ENCODE measurements around the gene GJC2. TPM values are rescaled to one million over a fixed set of nuclear protein-coding genes. Genes with fewer than 3 reads are reported as not detected.

The GJC2 gene
- total and polyA plus RNA-seq, 10 of the 15 experiments (the other 5 are each of a cell fraction or from before 2014, with no cell fraction given), result 0.04 to 0.44 (median 0.07) TPM; not detected in 4

DNA sequence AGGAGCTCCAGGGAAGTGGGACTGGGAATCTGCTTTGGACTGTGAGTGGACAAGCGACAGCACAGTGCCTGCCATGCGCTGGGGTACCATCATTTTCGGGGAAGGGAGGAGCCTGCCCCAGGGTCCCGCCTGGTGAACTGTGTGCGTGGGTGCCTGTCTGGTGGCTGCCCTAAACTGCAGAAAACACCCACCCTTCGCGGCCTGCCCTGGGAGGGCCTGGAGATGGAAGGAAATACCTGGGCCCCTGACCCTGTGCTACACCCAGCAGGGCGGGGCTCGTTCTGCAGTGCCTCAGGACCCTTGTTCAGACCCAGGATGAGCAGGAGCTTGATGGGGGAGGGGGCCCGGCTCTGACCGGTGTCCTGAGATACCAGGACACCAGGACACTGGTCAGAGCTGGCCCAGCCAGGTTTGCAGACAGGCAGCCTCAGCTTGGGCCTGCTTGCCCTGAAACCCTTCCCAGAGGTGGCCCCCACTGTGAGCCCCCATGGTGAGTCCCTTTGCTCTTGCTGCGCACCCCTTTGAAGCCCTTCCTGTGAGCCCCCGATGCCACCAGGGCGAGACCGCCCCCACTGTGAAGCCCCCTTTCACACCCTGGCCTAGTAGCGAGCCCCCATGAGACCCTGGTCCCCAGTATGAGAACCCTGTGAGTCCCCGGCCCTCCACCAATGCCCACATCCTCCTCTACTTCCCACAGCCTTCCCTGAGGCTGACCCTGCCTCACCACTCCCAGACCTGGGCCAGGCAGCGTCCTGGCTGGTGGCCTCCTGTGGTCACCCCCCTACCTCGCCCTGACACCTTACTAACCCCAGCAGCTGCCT, 2.6 kb downstream of the GJC2 start:
- Histone ChIP-seq H3K79me2 (ENCODE audit: control insufficient read depth, insufficient read depth, low read length) (no peaks in the 10 kb centered on the region), H3K9me3 (replicated peaks; ENCODE audit: control insufficient read depth, insufficient read depth, low read length) (no peaks in the 10 kb centered on the region), H4K20me1 (ENCODE audit: control insufficient read depth, insufficient read depth) (no peaks in the 10 kb centered on the region), H2AFZ (ENCODE audit: control insufficient read depth, low read depth, low read length) (no peak overlapping the region), H3K9ac (ENCODE audit: control insufficient read depth, insufficient read depth, low read length) (no peak overlapping the region), H3K4me3 (no peak overlapping the region), H3K36me3 (ENCODE audit: control insufficient read depth in 2 of 2, insufficient read depth in 2 of 2, low read length in 1 of 2) (peaks cover 0 to 12% of the 10 kb centered on the region in 2 experiments; a peak in 2 of 4 replicates), H3K27ac (ENCODE audit: control insufficient read depth, insufficient read depth) (no peak overlapping the region), H3K4me1 (ENCODE audit: control insufficient read depth, insufficient read depth, low read length) (no peaks in the 10 kb centered on the region), H3K4me2 (ENCODE audit: control insufficient read depth, insufficient read depth) (no peak overlapping the region), H3K27me3 (replicated peaks in 1 of 2; ENCODE audit: control insufficient read depth in 2 of 2, insufficient read depth in 2 of 2, low read length in 1 of 2) (no peaks in the 10 kb centered on the region)
- WGBS (ENCODE audit: insufficient coverage, insufficient replicate concordance, low lambda C conversion rate, missing lambda C conversion rate), result 84% methylated on average over 18 of the region's 19 CpGs
- no TSS peak for BruUV-seq (replicated peaks)
- POLR2A ChIA-PET, result interaction anchor here (0.7 to 1.3 kb wide), 2 partner anchors 8 to 10 kb away, joined by 3 read pairs; no protein-coding TSS in a partner anchor
- intact Hi-C loops (cut with micrococcal nuclease; ENCODE audit: unreplicated experiment), result no loop called here
- no peak for DNase-seq (ENCODE audit: low read depth, low spot score)
- RAD21 ChIA-PET (ENCODE audit: unreplicated experiment), result no interaction called here
- no peak for ATAC-seq
- SMC1A ChIA-PET (ENCODE audit: uncharacterized antibody, unreplicated experiment), result interaction anchor here (2.4 kb wide), 1 partner anchor 13 kb away, joined by 9 read pairs; the partner anchor contains the start of gene IBA57
- no peak for FAIRE-seq
- CTCF ChIA-PET, result no interaction called here
- TF ChIP-seq FOXM1 (IDR thresholded peaks at IDR 0.05; ENCODE audit: low read depth, low read length), result no peak
- TF ChIP-seq, protein P1, sequence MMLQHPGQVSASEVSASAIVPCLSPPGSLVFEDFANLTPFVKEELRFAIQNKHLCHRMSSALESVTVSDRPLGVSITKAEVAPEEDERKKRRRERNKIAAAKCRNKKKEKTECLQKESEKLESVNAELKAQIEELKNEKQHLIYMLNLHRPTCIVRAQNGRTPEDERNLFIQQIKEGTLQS (IDR thresholded peaks at IDR 0.05; ENCODE audit: borderline replicate concordance, extremely low read depth, low read depth, low read length), result no peak
- no peak for TF ChIP-seq BHLHE40 (IDR thresholded peaks at IDR 0.05; ENCODE audit: borderline replicate concordance in 1 of 2, low read depth in 2 of 2, low read length in 1 of 2)
- no peak for TF ChIP-seq IKZF2 (IDR thresholded peaks at IDR 0.05)
- TF ChIP-seq ZNF207 (IDR thresholded peaks at IDR 0.05; ENCODE audit: borderline replicate concordance), result no peak
- no peak for TF ChIP-seq RELA (IDR thresholded peaks at IDR 0.05; ENCODE audit: borderline replicate concordance, partially characterized antibody)
- TF ChIP-seq, protein P2, sequence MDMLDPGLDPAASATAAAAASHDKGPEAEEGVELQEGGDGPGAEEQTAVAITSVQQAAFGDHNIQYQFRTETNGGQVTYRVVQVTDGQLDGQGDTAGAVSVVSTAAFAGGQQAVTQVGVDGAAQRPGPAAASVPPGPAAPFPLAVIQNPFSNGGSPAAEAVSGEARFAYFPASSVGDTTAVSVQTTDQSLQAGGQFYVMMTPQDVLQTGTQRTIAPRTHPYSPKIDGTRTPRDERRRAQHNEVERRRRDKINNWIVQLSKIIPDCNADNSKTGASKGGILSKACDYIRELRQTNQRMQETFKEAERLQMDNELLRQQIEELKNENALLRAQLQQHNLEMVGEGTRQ (IDR thresholded peaks at IDR 0.05; ENCODE audit: borderline replicate concordance, low read depth, low read length), result no peak
- no peak for TF ChIP-seq ASH2L (IDR thresholded peaks at IDR 0.05; ENCODE audit: borderline replicate concordance, low read depth)
- no peak for TF ChIP-seq ZNF274 (IDR thresholded peaks at IDR 0.05; ENCODE audit: insufficient read depth, insufficient read length)
- TF ChIP-seq, protein P3, sequence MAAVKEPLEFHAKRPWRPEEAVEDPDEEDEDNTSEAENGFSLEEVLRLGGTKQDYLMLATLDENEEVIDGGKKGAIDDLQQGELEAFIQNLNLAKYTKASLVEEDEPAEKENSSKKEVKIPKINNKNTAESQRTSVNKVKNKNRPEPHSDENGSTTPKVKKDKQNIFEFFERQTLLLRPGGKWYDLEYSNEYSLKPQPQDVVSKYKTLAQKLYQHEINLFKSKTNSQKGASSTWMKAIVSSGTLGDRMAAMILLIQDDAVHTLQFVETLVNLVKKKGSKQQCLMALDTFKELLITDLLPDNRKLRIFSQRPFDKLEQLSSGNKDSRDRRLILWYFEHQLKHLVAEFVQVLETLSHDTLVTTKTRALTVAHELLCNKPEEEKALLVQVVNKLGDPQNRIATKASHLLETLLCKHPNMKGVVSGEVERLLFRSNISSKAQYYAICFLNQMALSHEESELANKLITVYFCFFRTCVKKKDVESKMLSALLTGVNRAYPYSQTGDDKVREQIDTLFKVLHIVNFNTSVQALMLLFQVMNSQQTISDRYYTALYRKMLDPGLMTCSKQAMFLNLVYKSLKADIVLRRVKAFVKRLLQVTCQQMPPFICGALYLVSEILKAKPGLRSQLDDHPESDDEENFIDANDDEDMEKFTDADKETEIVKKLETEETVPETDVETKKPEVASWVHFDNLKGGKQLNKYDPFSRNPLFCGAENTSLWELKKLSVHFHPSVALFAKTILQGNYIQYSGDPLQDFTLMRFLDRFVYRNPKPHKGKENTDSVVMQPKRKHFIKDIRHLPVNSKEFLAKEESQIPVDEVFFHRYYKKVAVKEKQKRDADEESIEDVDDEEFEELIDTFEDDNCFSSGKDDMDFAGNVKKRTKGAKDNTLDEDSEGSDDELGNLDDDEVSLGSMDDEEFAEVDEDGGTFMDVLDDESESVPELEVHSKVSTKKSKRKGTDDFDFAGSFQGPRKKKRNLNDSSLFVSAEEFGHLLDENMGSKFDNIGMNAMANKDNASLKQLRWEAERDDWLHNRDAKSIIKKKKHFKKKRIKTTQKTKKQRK (IDR thresholded peaks at IDR 0.05; ENCODE audit: low read depth, low read length), result no peak
- no peak for TF ChIP-seq KAT2A (conservative IDR thresholded peaks at IDR 0.05; ENCODE audit: control insufficient read depth, low read depth, low read length)
- TF ChIP-seq, protein P4, sequence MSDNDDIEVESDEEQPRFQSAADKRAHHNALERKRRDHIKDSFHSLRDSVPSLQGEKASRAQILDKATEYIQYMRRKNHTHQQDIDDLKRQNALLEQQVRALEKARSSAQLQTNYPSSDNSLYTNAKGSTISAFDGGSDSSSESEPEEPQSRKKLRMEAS (IDR thresholded peaks at IDR 0.05; ENCODE audit: low read depth, low read length), result no peak
- no peak for TF ChIP-seq YBX1 (IDR thresholded peaks at IDR 0.05)
- no peak for TF ChIP-seq ZBED1 (IDR thresholded peaks at IDR 0.05; ENCODE audit: borderline replicate concordance)
- in situ Hi-C loops (cut with MboI), result no loop called here
